MCF 10A (cell line): ENCODE data around the gene MITF. TPM values are rescaled to one million over a fixed set of nuclear protein-coding genes. Genes with fewer than 3 reads are reported as not detected.
A peak's percentile ranks its signal among the peaks of the same experiment; 100 is the strongest.

ENCODE experiments used
- BruUV-seq: library from RNA; stranded (reverse); fragments of 400-500 nt; replicated peaks from 2 replicates; lab custom pipeline; 2021; lab: Mats Ljungman, UMichigan
- CTCF ChIA-PET: fragments of 300-600 bp; sonication (Branson Sonifier 250); formaldehyde crosslinking; extraction: SDS; loops from one replicate; lab custom pipeline; 2021; ENCODE audit warnings: antibody characterized with exemption, inconsistent platforms; lab: Yijun Ruan, JAX
- POLR2A ChIA-PET: fragments of 300-600, 350-650 bp; sonication (Branson Sonifier 250); formaldehyde crosslinking; extraction: SDS; loops from one replicate; lab custom pipeline; 2020; ENCODE audit warnings: antibody characterized with exemption, inconsistent platforms; lab: Yijun Ruan, JAX
- DNase-seq: peaks from one replicate; pipeline ENCODE4 v3.0.0-alpha.2; 2018; ENCODE audit not compliant: unreplicated experiment
- H3K27ac Mint-ChIP-seq: one replicate; pipeline ENCODE4 v1.8.0; 2022; ENCODE audit warnings: mild to moderate bottlenecking, low read depth, mixed read lengths; ENCODE audit not compliant: unreplicated experiment
- H3K27me3 Mint-ChIP-seq: one replicate; pipeline ENCODE4 v1.8.0; 2022; ENCODE audit warnings: mixed read lengths; ENCODE audit not compliant: insufficient read depth, unreplicated experiment
- H3K36me3 Mint-ChIP-seq: one replicate; pipeline ENCODE4 v1.8.0; 2022; ENCODE audit warnings: mild to moderate bottlenecking, moderate library complexity, mixed read lengths; ENCODE audit not compliant: insufficient read depth, unreplicated experiment
- H3K4me1 Mint-ChIP-seq: one replicate; pipeline ENCODE4 v1.8.0; 2022; ENCODE audit warnings: mixed read lengths; ENCODE audit not compliant: insufficient read depth, unreplicated experiment
- H3K4me3 Mint-ChIP-seq: one replicate; pipeline ENCODE4 v1.8.0; 2022; ENCODE audit warnings: mild to moderate bottlenecking, moderate library complexity, mixed read lengths; ENCODE audit not compliant: unreplicated experiment
- H3K9me3 Mint-ChIP-seq: one replicate; pipeline ENCODE4 v1.8.0; 2022; ENCODE audit warnings: mixed read lengths; ENCODE audit not compliant: unreplicated experiment
- CTCF ChIP-seq: fragments of 200-600 bp; IDR thresholded peaks from one replicate; pipeline ENCODE4 v1.8.0; 2022; ENCODE audit warnings: antibody characterized with exemption, mild to moderate bottlenecking; ENCODE audit not compliant: unreplicated experiment
- intact Hi-C: fragments of 100-400 bp; cut with micrococcal nuclease; formaldehyde crosslinking; loops from 2 replicates; pipeline ENCODE4 v1.14.1; 2022
- total RNA-seq: library from RNA; stranded (reverse); gene quantifications from 2 replicates; pipeline ENCODE4 v1.2.3, GENCODE V29; 2022

The MITF gene
- total RNA-seq, 1 experiment from 2014 or later: 16.1 TPM

DNA sequence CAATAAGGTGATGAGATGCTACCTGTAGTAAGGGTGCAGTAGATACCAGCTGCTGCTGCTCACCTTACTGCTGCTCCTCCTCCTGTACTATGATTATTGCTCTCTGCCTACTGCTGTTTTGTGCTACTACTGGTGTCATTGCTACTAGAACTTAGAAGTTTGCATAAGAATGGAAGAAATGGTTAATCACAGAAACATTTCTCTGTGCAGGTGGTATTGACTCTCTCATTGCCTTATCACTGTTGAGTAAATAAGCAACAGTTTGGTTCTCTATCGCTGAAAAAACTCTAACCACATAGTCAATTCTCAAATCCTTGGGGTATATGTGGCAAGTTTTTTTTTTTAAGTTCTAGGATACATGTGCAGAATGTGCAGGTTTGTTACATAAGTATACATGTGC, 16.5 kb downstream of the MITF start:
- intact Hi-C loops: no loop called here

DNA sequence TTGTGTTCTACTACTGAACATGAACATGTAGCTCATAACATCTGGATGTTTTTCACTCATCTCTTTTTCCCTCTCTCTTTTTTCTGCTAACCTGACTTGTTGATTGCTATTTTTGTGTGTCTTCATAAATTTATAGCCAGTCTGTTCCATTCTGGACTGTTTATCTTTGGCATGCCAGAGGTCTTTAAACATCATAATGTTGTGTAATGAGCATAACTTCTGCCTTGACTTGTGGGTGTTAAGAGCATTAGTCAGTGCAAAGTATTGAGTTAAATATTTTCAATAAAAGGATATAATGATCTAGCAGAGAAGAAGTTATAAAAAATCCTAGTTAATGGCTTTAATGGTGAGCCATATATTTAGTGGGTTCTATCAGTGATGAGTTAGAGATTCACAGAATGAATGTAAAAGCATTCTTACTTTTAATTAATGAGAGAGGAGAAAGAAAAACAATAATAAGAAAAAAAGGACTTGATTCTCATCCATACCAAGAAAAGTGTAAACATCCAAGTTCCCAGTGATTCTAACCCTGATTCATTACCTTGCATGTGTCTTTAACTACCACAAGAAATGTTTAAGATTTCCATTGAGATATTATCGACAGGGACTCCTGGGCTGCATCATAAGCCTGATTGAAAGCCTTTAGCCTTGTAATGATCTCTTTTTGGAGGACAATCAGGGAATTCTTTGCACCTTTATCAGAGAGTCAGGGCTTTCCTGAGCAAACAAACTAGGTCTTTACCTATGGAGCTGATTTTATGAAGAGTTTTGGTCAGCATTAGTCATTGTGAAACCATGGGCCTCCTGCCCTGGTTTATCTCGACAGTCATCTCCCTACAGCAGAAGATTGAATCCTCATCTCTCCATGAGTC, 22.9 kb downstream of the MITF start:
- POLR2A ChIA-PET: interaction anchor here (0.9 to 1.2 kb wide), 3 partner anchors 14 to 23 kb away, joined by 3 to 7 read pairs (median 3); partner anchors contain the start of gene MITF
- Mint-ChIP-seq H3K27ac (peak overlapping the region; percentile 37), H3K4me1 (peaks cover 50% of the 10 kb centered on the region), H3K27me3 (no peaks in the 10 kb centered on the region), H3K9me3 (no peaks in the 10 kb centered on the region), H3K36me3 (peaks cover 5% of the 10 kb centered on the region), H3K4me3 (peak overlapping the region; percentile 30)
- DNase-seq: peak; percentile 56
- CTCF ChIA-PET: interaction anchor here (0.6 to 0.9 kb wide), 3 partner anchors 27 to 93 kb away, joined by 3 to 4 read pairs (median 3); no protein-coding TSS in a partner anchor
- BruUV-seq: no TSS peak
- no peak for TF ChIP-seq CTCF
- intact Hi-C loops: no loop called here

More for the DNA sequence above, 16.5 kb downstream of the MITF start:
- CTCF ChIA-PET: no interaction called here
- no peak for TF ChIP-seq CTCF
- H3K27ac Mint-ChIP-seq: no peak overlapping the region
- no peaks in the 10 kb centered on the region for H3K27me3 Mint-ChIP-seq
- BruUV-seq: no TSS peak
- peaks cover 6% of the 10 kb centered on the region for H3K4me1 Mint-ChIP-seq
- H3K9me3 Mint-ChIP-seq: peaks cover 8% of the 10 kb centered on the region
- H3K4me3 Mint-ChIP-seq: no peak overlapping the region
- no peaks in the 10 kb centered on the region for H3K36me3 Mint-ChIP-seq
- no peak for DNase-seq
- POLR2A ChIA-PET: no interaction called here

DNA sequence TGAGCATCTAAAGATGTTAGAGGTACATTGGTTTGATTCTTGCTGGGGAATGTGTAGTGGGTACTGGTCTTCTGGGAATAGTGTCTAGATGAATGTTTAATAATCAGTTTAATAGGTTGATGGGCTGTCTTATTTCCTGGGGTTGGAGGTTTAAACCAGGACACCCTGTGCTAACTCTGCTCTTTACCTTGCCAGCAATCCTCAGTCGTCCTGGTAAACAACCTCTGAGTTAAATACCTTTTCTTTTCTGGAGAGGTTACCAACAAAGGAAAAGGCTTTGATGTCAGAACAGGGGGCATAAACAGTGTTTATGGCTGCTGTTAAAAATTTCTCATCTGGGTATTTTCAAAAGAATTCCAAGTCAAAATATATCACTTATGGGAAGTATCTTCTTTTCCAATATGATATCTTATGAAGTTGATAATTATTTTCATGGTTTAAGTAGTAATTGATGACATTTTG, 23.5 kb downstream of the MITF start:
- intact Hi-C loops: no loop called here
- no peak for TF ChIP-seq CTCF
- CTCF ChIA-PET: interaction anchor here (0.5 to 1.2 kb wide), 2 partner anchors 42 to 1305 kb away, joined by 3 to 4 read pairs; no protein-coding TSS in a partner anchor
- no peak for DNase-seq
- POLR2A ChIA-PET: interaction anchor here (0.9 to 1.9 kb wide), 4 partner anchors 11 to 23 kb away, joined by 3 to 8 read pairs (median 6); partner anchors contain the start of gene MITF
- H3K36me3 Mint-ChIP-seq: peaks cover 5% of the 10 kb centered on the region
- H3K9me3 Mint-ChIP-seq: no peaks in the 10 kb centered on the region
- H3K27ac Mint-ChIP-seq: peak overlapping the region; percentile 37
- H3K4me1 Mint-ChIP-seq: peaks cover 48% of the 10 kb centered on the region
- BruUV-seq: no TSS peak
- peak overlapping the region; percentile 30 for H3K4me3 Mint-ChIP-seq
- no peaks in the 10 kb centered on the region for H3K27me3 Mint-ChIP-seq

GRCh38 chr3:69763458-69763857, 24.2 kb downstream of the MITF start:
- H3K4me1 Mint-ChIP-seq: peaks cover 55% of the 10 kb centered on the region

More at GRCh38 chr3:69763458-69763857, 24.2 kb downstream of the MITF start:
- Mint-ChIP-seq H3K4me3 (no peak overlapping the region), H3K9me3 (no peaks in the 10 kb centered on the region), H3K27me3 (no peaks in the 10 kb centered on the region), H3K36me3 (peaks cover 5% of the 10 kb centered on the region), H3K27ac (peak overlapping the region; percentile 37)
- POLR2A ChIA-PET: interaction anchor here (0.9 to 1.9 kb wide), 2 partner anchors 10 to 24 kb away, joined by 4 to 8 read pairs; partner anchors contain the start of gene MITF
- TF ChIP-seq CTCF: no peak
- intact Hi-C loops: no loop called here
- no peak for DNase-seq
- CTCF ChIA-PET: interaction anchor here (0.5 to 1.2 kb wide), 2 partner anchors 42 to 1304 kb away, joined by 3 to 4 read pairs; no protein-coding TSS in a partner anchor
- BruUV-seq: no TSS peak
